ELR (cell line): ENCODE measurements around the gene CYB5R2.

ENCODE experiments used
- DNase-seq: peaks from one replicate; pipeline ENCODE4 v3.0.0-alpha.2; 2015; ENCODE audit warnings: low read depth

CYB5R2 gene

GRCh38 chr11:7672960-7673723 lies at the start of gene CYB5R2:
TSS of gene CYB5R2 (minus strand) at chr11:7673500. CDS start at chr11:7672825, 675 bp downstream.
- peak; percentile 79 for DNase-seq

GRCh38 chr11:7714786-7715185 lies 41.5 kb upstream of the CYB5R2 start:
- no peak for DNase-seq

DNA sequence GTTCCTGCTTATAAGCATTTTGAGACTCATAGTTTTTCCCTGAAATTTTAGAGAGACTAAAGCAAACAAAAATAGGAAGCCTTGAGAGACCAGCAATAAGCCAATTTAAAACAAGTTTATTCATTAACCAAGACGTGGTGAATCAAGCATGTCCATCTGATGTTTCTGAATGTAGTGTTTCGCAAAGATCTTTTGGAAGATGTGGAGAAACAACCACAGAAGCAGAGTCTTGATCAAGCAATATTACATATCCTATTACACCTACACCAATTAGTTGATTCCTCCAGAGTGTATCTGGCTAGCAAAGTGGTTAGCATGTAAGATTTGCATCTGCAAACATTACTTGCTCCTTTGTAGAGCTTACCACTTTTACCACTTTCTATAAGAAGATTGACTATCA lies 33.1 kb upstream of the CYB5R2 start, which contains the start of gene OVCH2:
OVCH2 (minus strand) TSS at position 101 of the 400 bp plus-strand sequence; CDS start at position 18, 83 bp downstream.
- no peak for DNase-seq

- DNase-seq = no peak
These were observed 30.4 kb upstream of the CYB5R2 start for GRCh38 chr11:7703740-7704139.

DNA sequence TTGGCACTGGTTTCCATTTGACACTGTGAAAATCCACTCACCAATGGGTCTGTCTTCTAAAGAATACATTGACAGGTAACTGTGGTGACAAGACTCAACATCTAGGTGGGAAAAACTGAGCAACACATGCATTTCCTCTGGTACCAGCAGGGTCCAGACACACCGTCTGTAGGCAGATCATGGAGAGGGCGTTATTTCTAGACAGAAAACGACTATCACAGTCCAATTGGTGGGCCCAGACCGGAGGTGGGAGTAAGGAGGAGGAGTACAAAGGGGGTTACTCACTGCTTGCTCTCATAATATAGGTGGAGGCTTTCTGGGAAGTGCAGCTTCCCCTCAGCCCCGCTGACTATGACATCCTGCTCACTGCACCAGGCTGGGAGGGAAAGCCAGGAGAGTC lies 23.1 kb upstream of the CYB5R2 start:
- DNase-seq = no peak

DNA sequence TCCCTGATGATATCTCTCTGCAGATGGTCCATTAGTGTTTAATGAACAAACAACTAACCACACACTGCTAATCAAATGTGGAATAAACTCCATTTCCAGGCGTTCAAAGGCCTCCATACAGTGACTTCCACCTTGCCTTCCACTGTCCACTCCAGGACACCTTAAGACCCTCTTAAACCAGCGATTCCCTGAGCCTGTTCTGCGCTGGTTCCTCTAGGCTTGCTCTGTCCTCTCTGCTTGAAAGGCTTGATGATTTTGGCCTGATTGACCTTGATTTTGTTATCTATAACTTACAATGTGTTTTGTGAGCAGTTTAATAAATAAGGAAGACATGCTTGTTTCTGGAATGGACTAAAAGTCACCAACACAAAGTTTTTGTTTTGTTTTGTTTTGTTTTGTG lies 20.9 kb upstream of the CYB5R2 start:
- no peak for DNase-seq

GRCh38 chr11:7692426-7692825 lies 19.1 kb upstream of the CYB5R2 start:
- no peak for DNase-seq

GRCh38 chr11:7691759-7692350 lies 18.6 kb upstream of the CYB5R2 start:
- no peak for DNase-seq

- DNase-seq = peak; percentile 20
These were observed 17.3 kb upstream of the CYB5R2 start for GRCh38 chr11:7690648-7691047.

DNA sequence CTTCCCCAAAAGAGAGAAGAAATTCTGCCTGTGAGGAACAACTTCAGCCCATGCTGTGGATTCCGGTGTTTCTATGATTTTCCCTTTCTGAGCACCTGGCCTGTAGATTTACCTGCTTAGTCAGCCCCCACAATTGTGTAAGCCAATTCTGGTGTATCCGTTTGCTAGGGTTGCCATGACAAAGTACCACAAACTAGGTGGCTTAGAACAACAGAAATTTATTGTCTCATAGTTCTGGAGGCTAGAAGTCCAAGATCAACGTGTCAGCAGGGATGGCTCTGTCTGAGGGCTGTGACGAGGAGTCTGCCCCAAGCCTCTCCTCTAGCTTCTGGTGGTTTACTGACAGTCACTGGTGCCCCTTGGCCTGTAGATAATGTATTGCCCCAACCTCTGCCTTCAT lies 15.9 kb upstream of the CYB5R2 start:
- DNase-seq = no peak

- DNase-seq = peak; percentile 56
These were observed 15.0 kb upstream of the CYB5R2 start for GRCh38 chr11:7688238-7688826.

- DNase-seq = no peak
These were observed 14.1 kb upstream of the CYB5R2 start for GRCh38 chr11:7687386-7687785.

GRCh38 chr11:7686761-7687160 lies 13.5 kb upstream of the CYB5R2 start:
- DNase-seq = no peak

DNA sequence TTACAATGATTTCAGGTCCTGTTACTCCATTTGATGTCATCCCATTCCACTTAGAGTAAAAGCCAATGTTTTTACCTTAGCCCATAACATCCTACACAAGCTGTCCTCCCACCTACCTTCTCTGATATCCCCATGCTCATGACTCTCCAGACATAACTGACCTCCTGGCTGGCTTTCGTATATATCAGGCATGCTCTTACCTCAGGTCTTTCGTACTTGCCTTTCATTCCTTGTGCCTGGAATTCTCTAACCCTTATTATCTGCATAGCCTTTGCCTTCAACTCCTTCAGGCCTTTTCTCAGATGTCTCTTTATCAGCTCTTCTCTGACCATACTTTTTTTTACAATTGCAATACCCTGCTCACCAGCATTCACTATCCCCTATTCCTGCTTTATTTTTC lies 10.3 kb upstream of the CYB5R2 start:
- no peak for DNase-seq

GRCh38 chr11:7677796-7678201 lies 4.5 kb upstream of the CYB5R2 start:
- peak; percentile 78 for DNase-seq

GRCh38 chr11:7677071-7677470 lies 3.8 kb upstream of the CYB5R2 start:
- DNase-seq = peak; percentile 93

GRCh38 chr11:7675631-7676030 lies 2.3 kb upstream of the CYB5R2 start:
- no peak for DNase-seq

DNA sequence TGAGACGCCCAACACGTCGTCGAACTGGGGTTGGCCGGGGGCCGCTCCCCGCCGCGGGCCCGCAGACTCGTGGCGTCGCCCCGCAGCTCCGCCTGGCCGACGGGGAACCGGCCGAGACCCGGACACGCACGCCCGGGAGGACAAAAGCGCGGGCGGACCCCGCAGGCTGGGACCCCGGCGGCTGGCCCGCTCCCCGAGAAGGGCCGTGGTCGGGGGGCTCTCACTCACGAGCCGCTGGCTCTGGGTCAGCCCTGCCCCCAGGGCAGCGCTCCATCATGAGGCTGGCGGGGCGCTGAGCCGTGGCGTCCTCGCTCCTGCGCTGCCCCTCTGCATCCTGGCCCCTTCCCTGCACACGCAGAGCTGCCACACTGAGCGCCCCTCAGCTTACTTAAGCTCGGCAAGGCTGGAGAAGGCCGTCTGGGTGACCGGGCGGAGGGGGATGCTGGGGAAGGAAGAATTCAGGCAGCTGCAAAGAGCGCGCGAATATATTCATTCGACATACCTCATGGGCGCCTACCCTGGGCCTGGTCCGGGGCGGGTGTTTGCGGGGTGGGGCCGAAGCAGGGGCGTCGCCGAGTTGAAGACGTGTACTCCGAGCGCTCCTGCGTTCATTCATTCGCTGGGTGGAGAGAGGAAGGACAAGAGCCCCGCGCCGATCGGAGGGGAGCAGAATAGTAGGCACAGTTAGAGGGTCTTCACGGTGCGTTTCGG lies 579 bp upstream of the CYB5R2 start:
- DNase-seq = peak; percentile 74

- DNase-seq = no peak
These were observed 882 bp downstream of the CYB5R2 start for GRCh38 chr11:7672276-7672959.

- DNase-seq = no peak
These were observed 1.7 kb downstream of the CYB5R2 start for GRCh38 chr11:7671347-7672215.

- no peak for DNase-seq
These were observed 2.7 kb downstream of the CYB5R2 start for GRCh38 chr11:7670641-7671040.
